HG03097 (cell line): ENCODE data around the gene RWDD2A.
"Not testable (repeated sequence)": the region's sequence is repeated elsewhere in the genome, so short reads cannot be mapped to it uniquely, and the experiment has no call there.

Source experiments
- ATAC-seq: cut with Tn5 transposase; IDR thresholded peaks from one replicate; pipeline ENCODE4 v1.9.1; 2021; ENCODE audit not compliant: unreplicated experiment, low FRiP score

The RWDD2A gene

GRCh38 chr6:83192871-83193746 lies at the start of gene RWDD2A, which contains the start of gene PGM3:
Gene RWDD2A (plus strand): TSS chr6:83193357. CDS start chr6:83194452, 1,095 bp downstream.
Gene PGM3 (minus strand): TSS chr6:83193265. CDS start chr6:83191012, 2,253 bp downstream.
- ATAC-seq = peak; percentile 95

DNA sequence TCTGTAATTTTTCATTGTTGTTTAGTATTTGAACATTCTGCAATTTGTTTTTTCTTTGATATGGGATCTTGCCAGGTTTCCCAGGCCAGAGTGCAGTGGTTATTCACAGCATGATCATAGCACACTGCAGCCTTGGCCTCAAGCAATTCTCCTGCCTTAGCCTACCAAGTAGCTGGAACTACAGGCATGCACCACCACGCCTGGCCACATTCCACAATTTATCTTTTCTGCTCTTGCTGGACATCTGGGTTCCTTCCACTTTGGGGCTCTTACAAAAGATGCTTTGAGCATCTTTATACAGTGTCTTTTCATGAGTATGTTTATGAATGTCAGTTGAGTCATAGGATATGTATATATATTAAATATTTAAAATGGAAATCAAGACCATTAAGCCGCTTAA lies 42.0 kb upstream of the RWDD2A start:
- no peak for ATAC-seq

- ATAC-seq = no peak
These were observed 40.2 kb upstream of the RWDD2A start for GRCh38 chr6:83152913-83153312.

DNA sequence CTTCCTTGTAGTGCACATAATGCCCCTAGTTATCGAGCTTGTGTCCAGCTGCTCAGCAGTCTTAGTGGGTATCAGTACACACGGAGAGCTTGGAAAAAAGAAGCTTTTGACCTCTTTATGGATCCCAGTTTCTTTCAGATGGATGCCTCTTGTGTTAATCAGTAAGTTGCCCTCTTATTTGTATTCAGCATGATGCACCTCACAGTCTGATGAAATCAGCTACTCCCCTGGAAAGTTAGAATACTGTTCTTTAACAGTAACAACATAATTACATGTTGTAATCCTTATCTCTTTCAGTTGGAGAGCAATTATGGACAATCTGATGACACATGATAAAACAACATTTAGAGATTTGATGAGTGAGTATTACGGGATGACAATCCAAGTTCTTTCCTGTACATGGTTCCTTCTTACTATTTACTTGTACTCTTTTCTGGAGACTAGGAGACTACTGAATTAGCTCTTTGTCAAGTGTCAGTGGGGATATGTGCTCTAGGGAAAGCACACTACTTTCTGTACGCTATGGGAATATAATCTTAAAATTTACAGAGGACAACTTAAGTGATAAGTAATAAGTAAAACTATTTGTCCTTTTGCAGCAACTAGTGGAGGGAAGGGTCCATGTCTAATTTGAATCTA lies 39.2 kb upstream of the RWDD2A start:
- ATAC-seq = no peak

- no peak for ATAC-seq
These were observed 37.4 kb upstream of the RWDD2A start for GRCh38 chr6:83155794-83156193.

- ATAC-seq = no peak
These were observed 33.0 kb upstream of the RWDD2A start for GRCh38 chr6:83160167-83160566.

- ATAC-seq = no peak
These were observed 25.4 kb upstream of the RWDD2A start for GRCh38 chr6:83167726-83168278.

- no peak for ATAC-seq
These were observed 24.6 kb upstream of the RWDD2A start for GRCh38 chr6:83168556-83168955.

DNA sequence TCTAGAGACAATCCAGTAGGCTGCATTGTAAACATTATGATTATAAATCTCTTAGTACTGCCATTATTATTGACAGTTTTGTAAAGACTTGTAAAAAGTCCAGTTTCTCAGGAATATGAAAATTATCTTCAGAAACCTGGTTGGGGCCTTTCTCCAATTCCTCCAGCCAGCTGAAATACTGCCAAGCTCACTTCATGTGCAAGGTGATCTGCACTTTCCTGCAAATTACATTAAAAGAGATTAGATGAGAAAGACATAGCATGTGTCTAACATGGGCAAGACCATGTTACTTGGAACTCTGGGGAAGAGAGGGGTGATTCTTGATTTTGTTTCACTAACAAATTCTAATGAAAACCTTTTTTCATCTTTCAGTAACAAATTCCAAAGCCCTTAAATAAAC lies 24.1 kb upstream of the RWDD2A start:
- no peak for ATAC-seq

DNA sequence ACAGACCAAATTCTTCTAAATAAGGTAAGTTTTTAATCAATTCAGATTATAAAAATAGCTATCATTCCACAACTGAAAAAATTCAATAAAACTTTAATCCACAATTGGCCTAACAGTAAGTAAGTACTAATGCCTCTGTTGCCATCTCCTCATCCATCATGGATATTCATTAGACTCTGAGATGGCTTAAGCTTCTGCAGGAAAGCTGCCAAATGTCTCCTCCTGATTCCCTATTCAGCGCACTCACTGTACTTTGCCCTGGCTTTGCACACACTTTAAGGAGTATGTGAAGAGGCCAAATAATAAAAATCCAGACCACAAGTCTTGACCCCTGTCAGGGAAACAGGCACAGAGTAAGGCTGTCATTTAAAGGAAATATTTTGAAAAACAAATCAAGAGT lies 23.6 kb upstream of the RWDD2A start:
- no peak for ATAC-seq

DNA sequence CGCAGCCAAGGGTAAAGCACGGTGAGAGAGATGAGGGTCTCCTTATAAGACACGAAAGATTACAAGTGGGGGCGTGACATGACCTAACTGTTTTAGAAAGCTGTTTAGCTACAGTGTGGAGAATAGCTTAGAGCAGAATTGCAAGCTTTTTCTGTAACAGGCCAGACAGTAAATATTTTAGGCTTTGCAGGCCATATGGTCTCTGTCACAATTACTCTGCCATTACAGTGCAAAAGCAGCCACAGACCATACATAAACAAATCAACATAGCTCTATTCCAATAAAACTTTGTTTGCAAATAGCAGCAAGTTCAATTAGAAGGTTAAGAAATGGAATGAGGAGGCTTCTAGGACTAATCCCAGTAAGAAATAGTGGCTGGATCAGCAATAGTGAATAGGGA lies 16.9 kb upstream of the RWDD2A start:
- ATAC-seq = no peak

GRCh38 chr6:83180426-83180950 lies 12.7 kb upstream of the RWDD2A start:
- no peak for ATAC-seq

- no peak for ATAC-seq
These were observed 11.0 kb upstream of the RWDD2A start for GRCh38 chr6:83182114-83182513.

- no peak for ATAC-seq
These were observed 9.9 kb upstream of the RWDD2A start for GRCh38 chr6:83183082-83183828.

DNA sequence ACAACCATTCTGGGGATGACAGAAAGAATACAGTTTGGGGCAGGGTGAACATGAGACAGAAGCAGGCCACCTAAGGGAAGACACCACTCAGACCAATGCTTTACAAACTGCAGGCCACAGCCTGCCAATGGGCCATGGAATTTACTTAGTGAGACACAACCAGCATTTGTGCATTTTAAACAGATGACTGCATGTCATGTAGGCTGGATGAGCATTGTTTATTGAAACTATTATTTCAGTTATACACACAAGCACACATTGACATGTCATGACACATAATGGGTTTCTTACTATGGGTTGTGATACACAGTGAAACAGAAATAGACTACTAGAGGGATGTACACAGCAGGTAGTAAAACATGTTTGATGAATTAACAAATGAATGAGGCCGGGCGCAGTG lies 8.1 kb upstream of the RWDD2A start:
- no peak for ATAC-seq

- no peak for ATAC-seq
These were observed 4.7 kb upstream of the RWDD2A start for GRCh38 chr6:83188501-83188900.

DNA sequence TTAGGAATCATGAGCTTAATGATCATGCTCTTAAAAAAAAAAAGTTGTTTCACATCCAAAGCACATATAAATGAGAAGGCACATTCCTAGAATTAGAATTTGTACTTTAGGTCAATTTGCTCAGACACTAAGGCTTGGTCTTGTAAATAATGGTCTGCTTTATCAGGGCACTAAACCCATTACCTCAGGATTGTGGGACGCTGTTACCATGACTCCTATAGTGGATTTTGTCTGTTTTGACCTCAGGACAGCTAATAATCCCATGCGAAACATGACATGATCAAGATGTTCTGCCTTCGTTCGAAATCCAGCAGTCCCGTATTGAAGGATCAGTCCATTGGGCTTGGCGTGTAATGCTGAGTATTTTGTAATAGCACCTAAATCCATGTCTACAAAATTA lies 2.5 kb upstream of the RWDD2A start:
- no peak for ATAC-seq

DNA sequence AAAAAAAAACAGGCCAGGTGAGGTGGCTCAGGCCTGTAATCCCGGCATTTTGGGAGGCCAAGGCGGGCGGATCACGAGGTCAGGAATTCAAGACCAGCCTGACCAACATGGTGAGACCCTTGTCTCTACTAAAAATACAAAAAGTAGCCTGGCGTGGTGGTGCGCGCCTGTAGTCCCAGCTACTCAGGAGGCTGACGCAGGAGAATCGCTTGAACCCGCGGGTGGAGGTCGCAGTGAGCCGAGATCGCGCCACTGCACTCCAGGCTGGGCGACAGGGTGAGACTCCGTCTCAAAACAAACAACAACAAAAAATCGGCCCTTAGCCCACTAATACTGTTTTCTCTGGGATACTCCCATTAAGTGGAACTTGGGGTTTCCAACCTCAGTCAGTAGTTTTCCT lies 1.2 kb upstream of the RWDD2A start:
- not testable (repeated sequence) for ATAC-seq

GRCh38 chr6:83192456-83192855 lies 701 bp upstream of the RWDD2A start:
- ATAC-seq = no peak

DNA sequence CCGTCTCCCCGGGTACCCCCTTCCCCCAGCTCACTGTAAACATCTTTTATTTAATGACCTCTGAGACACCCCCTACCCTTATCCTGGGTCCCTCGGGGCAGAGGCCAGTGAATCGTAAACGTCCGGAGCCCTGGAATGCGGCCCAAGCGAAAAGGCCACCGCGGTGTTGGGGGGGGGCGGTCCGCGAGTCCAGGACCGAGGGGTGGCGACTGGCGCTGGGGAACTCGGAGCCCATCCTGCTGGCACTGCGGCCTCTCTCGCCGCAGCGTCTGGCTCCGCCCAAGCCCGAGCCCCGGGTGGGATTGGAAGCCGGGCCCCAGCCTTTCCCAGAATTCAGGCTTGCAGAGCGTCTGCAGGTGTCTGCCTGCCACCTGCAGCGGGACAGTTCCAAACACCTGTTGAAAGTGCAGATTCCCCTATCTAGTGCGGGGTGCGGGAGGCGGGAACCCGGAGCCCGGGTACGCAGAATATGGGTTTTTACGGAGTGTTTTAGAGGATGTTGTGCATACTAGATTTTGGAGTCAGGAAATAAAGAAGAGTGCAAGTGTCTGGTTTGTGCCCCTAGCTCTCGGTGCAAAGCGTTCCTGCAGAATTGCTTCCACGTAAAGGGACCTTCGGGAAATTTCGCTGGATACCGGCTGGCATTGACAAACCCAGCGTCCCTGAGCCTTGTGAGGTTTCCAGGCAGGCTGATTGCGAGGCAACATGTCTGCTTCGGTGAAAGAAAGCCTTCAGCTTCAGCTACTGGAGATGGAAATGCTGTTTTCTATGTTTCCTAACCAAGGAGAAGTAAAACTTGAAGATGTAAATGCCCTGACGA lies 800 bp downstream of the RWDD2A start:
- no peak for ATAC-seq
